Astrocyte (in vitro differentiated cells and primary cell): ENCODE data around the gene OPCML. TPM values are rescaled to one million over a fixed set of nuclear protein-coding genes. Genes with fewer than 3 reads are reported as not detected.

Experiments
- DNase-seq: peaks from one replicate; pipeline ENCODE4 v3.0.0-alpha.2; 2010; ENCODE audit warnings: low read depth
- FAIRE-seq: peaks from 2 replicates; lab custom pipeline; 2011; peaks lifted over from hg19 to GRCh38; lab: Jason Lieb, UNC
- H2AFZ ChIP-seq: 2 replicates; pipeline ENCODE4 v1.6.0; 2012; ENCODE audit warnings: low read depth, low read length, inconsistent platforms
- H3K27ac ChIP-seq: 2 replicates; pipeline ENCODE4 v1.5.1; 2011; ENCODE audit warnings: low read depth, low read length, inconsistent platforms
- H3K27me3 ChIP-seq: 2 replicates; pipeline ENCODE4 v1.6.0; 2011; ENCODE audit warnings: low read length, inconsistent platforms; ENCODE audit not compliant: insufficient read depth
- H3K36me3 ChIP-seq: 2 replicates; pipeline ENCODE4 v1.5.1; 2011; ENCODE audit warnings: low read length, inconsistent platforms; ENCODE audit not compliant: insufficient read depth
- H3K4me1 ChIP-seq: 2 replicates; pipeline ENCODE4 v1.5.1; 2011; ENCODE audit warnings: low read length, inconsistent platforms; ENCODE audit not compliant: insufficient read depth
- H3K4me2 ChIP-seq: 2 replicates; pipeline ENCODE4 v1.6.0; 2012; ENCODE audit warnings: low read length, inconsistent platforms
- H3K4me3 ChIP-seq: 2 replicates; pipeline ENCODE4 v1.5.1; 2011; ENCODE audit warnings: low read depth, mild to moderate bottlenecking, low read length, inconsistent platforms; ENCODE audit not compliant: insufficient read depth
- H3K79me2 ChIP-seq: 2 replicates; pipeline ENCODE4 v1.6.0; 2012; ENCODE audit warnings: mild to moderate bottlenecking, low read length, inconsistent platforms; ENCODE audit not compliant: insufficient read depth
- H3K9ac ChIP-seq: 2 replicates; pipeline ENCODE4 v1.6.0; 2012; ENCODE audit warnings: mild to moderate bottlenecking, low read length, inconsistent platforms
- H3K9me3 ChIP-seq: 2 replicates; pipeline ENCODE4 v1.5.1; 2012; ENCODE audit warnings: low read depth, mild to moderate bottlenecking, low read length, inconsistent platforms; ENCODE audit not compliant: insufficient read depth
- H4K20me1 ChIP-seq: 2 replicates; pipeline ENCODE4 v1.6.0; 2012; ENCODE audit warnings: low read length, inconsistent platforms; ENCODE audit not compliant: insufficient read depth
- H3K27ac Mint-ChIP-seq: one replicate; pipeline ENCODE4 v1.8.0; 2021; ENCODE audit warnings: mild to moderate bottlenecking, mixed read lengths; ENCODE audit not compliant: unreplicated experiment
- H3K27me3 Mint-ChIP-seq: one replicate; pipeline ENCODE4 v1.8.0; 2021; ENCODE audit warnings: low read depth, mixed read lengths; ENCODE audit not compliant: unreplicated experiment
- H3K36me3 Mint-ChIP-seq: one replicate; pipeline ENCODE4 v1.8.0; 2021; ENCODE audit warnings: low read depth, mixed read lengths; ENCODE audit not compliant: unreplicated experiment
- H3K4me1 Mint-ChIP-seq: one replicate; pipeline ENCODE4 v1.8.0; 2021; ENCODE audit warnings: low read depth, mixed read lengths; ENCODE audit not compliant: unreplicated experiment
- H3K4me3 Mint-ChIP-seq: one replicate; pipeline ENCODE4 v1.8.0; 2021; ENCODE audit warnings: mild to moderate bottlenecking, moderate library complexity, mixed read lengths; ENCODE audit not compliant: unreplicated experiment
- H3K9me3 Mint-ChIP-seq: one replicate; pipeline ENCODE4 v1.8.0; 2021; ENCODE audit warnings: mild to moderate bottlenecking, mixed read lengths; ENCODE audit not compliant: unreplicated experiment
- EZH2 ChIP-seq: IDR thresholded peaks from 2 replicates; pipeline ENCODE4 v1.6.1; 2012; ENCODE audit warnings: mild to moderate bottlenecking, low read length, inconsistent platforms; ENCODE audit not compliant: insufficient read depth
- total RNA-seq: library from RNA; stranded (reverse); gene quantifications from 2 replicates; pipeline ENCODE4 v1.2.1, GENCODE V29; 2021
- TF ChIP-seq, protein P1 (sequence below): IDR thresholded peaks from 2 replicates; pipeline ENCODE4 v1.5.1; 2011; ENCODE audit warnings: low read depth, mild to moderate bottlenecking, inconsistent platforms, low read length, moderate library complexity; ENCODE audit not compliant: insufficient read depth

OPCML gene
- total RNA-seq, 1 donor from 2014 or later: 7.9 TPM

GRCh38 chr11:132734217-132734616 is 798.1 kb downstream of the OPCML start:
- Mint-ChIP-seq H3K27me3 (no peaks in the 10 kb centered on the region), H3K27ac (no peak overlapping the region), H3K36me3 (peaks cover 5% of the 10 kb centered on the region), H3K4me1 (peaks cover 5% of the 10 kb centered on the region), H3K4me3 (no peak overlapping the region), H3K9me3 (peaks cover 10% of the 10 kb centered on the region)
- Histone ChIP-seq H3K36me3 (no peaks in the 10 kb centered on the region), H3K4me2 (peak overlapping the region; percentile 27), H3K27me3 (no peaks in the 10 kb centered on the region), H3K9me3 (no peaks in the 10 kb centered on the region), H3K4me3 (no peak overlapping the region), H3K79me2 (no peaks in the 10 kb centered on the region), H3K27ac (peak overlapping the region; percentile 78), H3K4me1 (peaks cover 5% of the 10 kb centered on the region), H3K9ac (peak overlapping the region; percentile 49), H4K20me1 (no peaks in the 10 kb centered on the region), H2AFZ (no peak overlapping the region)
- DNase-seq (peak; percentile 100), FAIRE-seq (peak; percentile 93)
- TF ChIP-seq, protein P1, sequence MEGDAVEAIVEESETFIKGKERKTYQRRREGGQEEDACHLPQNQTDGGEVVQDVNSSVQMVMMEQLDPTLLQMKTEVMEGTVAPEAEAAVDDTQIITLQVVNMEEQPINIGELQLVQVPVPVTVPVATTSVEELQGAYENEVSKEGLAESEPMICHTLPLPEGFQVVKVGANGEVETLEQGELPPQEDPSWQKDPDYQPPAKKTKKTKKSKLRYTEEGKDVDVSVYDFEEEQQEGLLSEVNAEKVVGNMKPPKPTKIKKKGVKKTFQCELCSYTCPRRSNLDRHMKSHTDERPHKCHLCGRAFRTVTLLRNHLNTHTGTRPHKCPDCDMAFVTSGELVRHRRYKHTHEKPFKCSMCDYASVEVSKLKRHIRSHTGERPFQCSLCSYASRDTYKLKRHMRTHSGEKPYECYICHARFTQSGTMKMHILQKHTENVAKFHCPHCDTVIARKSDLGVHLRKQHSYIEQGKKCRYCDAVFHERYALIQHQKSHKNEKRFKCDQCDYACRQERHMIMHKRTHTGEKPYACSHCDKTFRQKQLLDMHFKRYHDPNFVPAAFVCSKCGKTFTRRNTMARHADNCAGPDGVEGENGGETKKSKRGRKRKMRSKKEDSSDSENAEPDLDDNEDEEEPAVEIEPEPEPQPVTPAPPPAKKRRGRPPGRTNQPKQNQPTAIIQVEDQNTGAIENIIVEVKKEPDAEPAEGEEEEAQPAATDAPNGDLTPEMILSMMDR: no peak
- TF ChIP-seq EZH2: no peak

DNA sequence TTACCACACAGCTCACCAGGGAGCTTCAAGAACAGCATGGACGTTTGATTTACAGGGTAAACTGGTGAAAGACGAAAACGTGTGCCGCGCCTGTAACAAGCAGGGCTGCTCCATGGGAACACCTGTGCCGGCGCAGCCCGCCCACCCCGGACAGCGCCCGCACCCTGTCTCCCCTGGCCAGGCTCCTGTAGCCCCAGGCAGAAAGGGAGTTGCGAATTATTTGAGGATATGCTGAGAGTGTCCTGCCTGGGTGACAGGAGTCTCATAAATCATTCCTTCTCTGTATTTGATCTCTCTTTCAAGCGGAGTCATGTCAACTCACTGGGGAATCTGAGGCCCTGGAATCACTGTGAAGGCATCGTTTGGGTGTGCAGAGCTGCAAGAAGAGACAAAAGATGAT is 804.3 kb downstream of the OPCML start:
- Histone ChIP-seq H3K4me3 (no peak overlapping the region), H3K27me3 (no peaks in the 10 kb centered on the region), H3K9me3 (peaks cover 3% of the 10 kb centered on the region), H3K79me2 (no peaks in the 10 kb centered on the region), H3K27ac (no peak overlapping the region), H4K20me1 (no peaks in the 10 kb centered on the region), H3K36me3 (no peaks in the 10 kb centered on the region), H3K9ac (no peak overlapping the region), H3K4me2 (no peak overlapping the region), H2AFZ (no peak overlapping the region), H3K4me1 (no peaks in the 10 kb centered on the region)
- H3K36me3 Mint-ChIP-seq: no peaks in the 10 kb centered on the region
- peaks cover 15% of the 10 kb centered on the region for H3K9me3 Mint-ChIP-seq
- peaks cover 10% of the 10 kb centered on the region for H3K4me1 Mint-ChIP-seq
- TF ChIP-seq, protein P1: no peak
- TF ChIP-seq EZH2: no peak
- no peak for DNase-seq
- FAIRE-seq: no peak
- H3K27me3 Mint-ChIP-seq: no peaks in the 10 kb centered on the region
- H3K4me3 Mint-ChIP-seq: no peak overlapping the region
- no peak overlapping the region for H3K27ac Mint-ChIP-seq

DNA sequence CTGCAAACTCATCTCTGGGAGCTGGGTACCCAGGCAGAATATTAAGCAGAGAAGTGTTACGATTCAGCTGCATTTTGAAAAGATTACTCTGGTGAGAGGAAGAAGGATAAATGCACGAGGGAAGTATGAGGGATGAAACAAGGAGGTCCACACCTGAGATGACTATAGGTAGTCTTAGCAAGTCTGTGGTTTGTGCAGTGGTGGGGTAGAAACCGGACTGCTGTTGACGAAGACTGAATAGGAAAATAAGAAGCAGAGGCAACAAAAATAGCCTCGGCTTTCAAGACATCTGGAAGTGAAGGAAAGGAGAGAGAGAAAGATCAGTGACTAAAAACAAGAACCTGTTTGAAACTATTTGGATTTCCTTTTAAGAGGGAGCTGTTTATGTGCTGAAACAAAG is 810.8 kb downstream of the OPCML start:
- DNase-seq: no peak
- H3K79me2 ChIP-seq: no peaks in the 10 kb centered on the region
- H3K36me3 Mint-ChIP-seq: no peaks in the 10 kb centered on the region
- no peak overlapping the region for H3K27ac ChIP-seq
- H3K4me2 ChIP-seq: no peak overlapping the region
- TF ChIP-seq, protein P1: no peak
- no peak for TF ChIP-seq EZH2
- FAIRE-seq: no peak
- peak overlapping the region; percentile 37 for H3K4me3 Mint-ChIP-seq
- H3K4me3 ChIP-seq: no peak overlapping the region
- H2AFZ ChIP-seq: no peak overlapping the region
- H3K9me3 Mint-ChIP-seq: peaks cover 19% of the 10 kb centered on the region
- peak overlapping the region; percentile 37 for H3K27ac Mint-ChIP-seq
- H4K20me1 ChIP-seq: no peaks in the 10 kb centered on the region
- H3K4me1 Mint-ChIP-seq: peaks cover 29% of the 10 kb centered on the region
- H3K27me3 ChIP-seq: no peaks in the 10 kb centered on the region
- no peaks in the 10 kb centered on the region for H3K36me3 ChIP-seq
- no peaks in the 10 kb centered on the region for H3K27me3 Mint-ChIP-seq
- H3K9me3 ChIP-seq: peaks cover 3% of the 10 kb centered on the region
- H3K4me1 ChIP-seq: peaks cover 10% of the 10 kb centered on the region
- no peak overlapping the region for H3K9ac ChIP-seq
